GM12891 (cell line): ENCODE measurements around the gene WAC.
"Not testable (repeated sequence)": the region's sequence is repeated elsewhere in the genome, so short reads cannot be mapped to it uniquely, and the experiment has no call there.

Source experiments
- POLR2A ChIP-seq: IDR thresholded peaks from 2 replicates; pipeline ENCODE4 v1.6.1; 2011; ENCODE audit warnings: low read depth, low read length, control low read depth
- POLR2AphosphoS5 ChIP-seq: IDR thresholded peaks from 2 replicates; pipeline ENCODE4 v1.6.1; 2011; ENCODE audit warnings: low read depth, low read length, control low read depth
- POU2F2 ChIP-seq: IDR thresholded peaks from 2 replicates; pipeline ENCODE4 v1.6.1; 2011; ENCODE audit warnings: low read depth, mild to moderate bottlenecking, control low read depth, low read length, moderate library complexity
- SPI1 ChIP-seq: IDR thresholded peaks from 2 replicates; pipeline ENCODE4 v1.6.1; 2011; ENCODE audit warnings: low read depth, low read length, control low read depth
- TAF1 ChIP-seq: IDR thresholded peaks from 2 replicates; pipeline ENCODE4 v1.6.1; 2011; ENCODE audit warnings: low read depth, low read length, control low read depth

- TF ChIP-seq POLR2AphosphoS5, POLR2A, TAF1, POU2F2, SPI1: not testable (repeated sequence)
These were observed 42.6 kb upstream of the WAC start for GRCh38 chr10:28490256-28490865.
